Measurements from ENCODE around the gene CAMK1D.
A peak's percentile ranks its signal among the peaks of the same experiment; 100 is the strongest.

The CAMK1D gene

GRCh38 chr10:12868229-12868628, 518.9 kb downstream of the CAMK1D start:
- TF ChIP-seq CTCF (IDR thresholded peaks at IDR 0.05; ENCODE audit: low read depth, low read length) (no peak), MYC (IDR thresholded peaks at IDR 0.05; ENCODE audit: low read depth, low read length) (no peak), MAX (IDR thresholded peaks at IDR 0.05; ENCODE audit: low read depth, low read length) (no peak), POLR2A (IDR thresholded peaks at IDR 0.05; ENCODE audit: extremely low read depth, insufficient read length) (no peak)
- DNase-seq (ENCODE audit: low read depth): peak; percentile 46

GRCh38 chr10:12869427-12869826, 520.1 kb downstream of the CAMK1D start:
- no peak overlapping the region for H3K4me3 ChIP-seq (ENCODE audit: low read depth, low read length)
- DNase-seq (ENCODE audit: low read depth): no peak
- TF ChIP-seq CTCF (IDR thresholded peaks at IDR 0.05; ENCODE audit: low read depth, low read length) (no peak), MYC (IDR thresholded peaks at IDR 0.05; ENCODE audit: low read depth, low read length) (no peak), MAX (IDR thresholded peaks at IDR 0.05; ENCODE audit: low read depth, low read length) (no peak), POLR2A (IDR thresholded peaks at IDR 0.05; ENCODE audit: extremely low read depth, insufficient read length) (no peak)

More at GRCh38 chr10:12868229-12868628, 518.9 kb downstream of the CAMK1D start:
- no peak overlapping the region for H3K4me3 ChIP-seq (ENCODE audit: low read depth, low read length)

- no peak overlapping the region for H3K4me3 ChIP-seq (ENCODE audit: low read depth, low read length)
- TF ChIP-seq POLR2A (IDR thresholded peaks at IDR 0.05; ENCODE audit: extremely low read depth, insufficient read length): no peak
- no peak for TF ChIP-seq MAX (IDR thresholded peaks at IDR 0.05; ENCODE audit: low read depth, low read length)
- TF ChIP-seq CTCF (IDR thresholded peaks at IDR 0.05; ENCODE audit: low read depth, low read length): no peak
- no peak for TF ChIP-seq MYC (IDR thresholded peaks at IDR 0.05; ENCODE audit: low read depth, low read length)
- no peak for DNase-seq (ENCODE audit: low read depth)
Measured at GRCh38 chr10:12872577-12872976, 523.2 kb downstream of the CAMK1D start.

GRCh38 chr10:12873172-12873571, 523.8 kb downstream of the CAMK1D start:
- no peak for DNase-seq (ENCODE audit: low read depth)
- H3K4me3 ChIP-seq (ENCODE audit: low read depth, low read length): no peak overlapping the region
- TF ChIP-seq CTCF (IDR thresholded peaks at IDR 0.05; ENCODE audit: low read depth, low read length) (no peak), MYC (IDR thresholded peaks at IDR 0.05; ENCODE audit: low read depth, low read length) (no peak)

GRCh38 chr10:12874501-12874900, 525.2 kb downstream of the CAMK1D start:
- H3K4me3 ChIP-seq (ENCODE audit: low read depth, low read length): no peak overlapping the region
- DNase-seq (ENCODE audit: low read depth): no peak
- TF ChIP-seq CTCF (IDR thresholded peaks at IDR 0.05; ENCODE audit: low read depth, low read length): no peak
- TF ChIP-seq MAX (IDR thresholded peaks at IDR 0.05; ENCODE audit: low read depth, low read length): no peak
- TF ChIP-seq POLR2A (IDR thresholded peaks at IDR 0.05; ENCODE audit: extremely low read depth, insufficient read length): no peak
- TF ChIP-seq MYC (IDR thresholded peaks at IDR 0.05; ENCODE audit: low read depth, low read length): no peak

- TF ChIP-seq POLR2A (IDR thresholded peaks at IDR 0.05; ENCODE audit: extremely low read depth, insufficient read length): no peak
- no peak for TF ChIP-seq MAX (IDR thresholded peaks at IDR 0.05; ENCODE audit: low read depth, low read length)
- TF ChIP-seq MYC (IDR thresholded peaks at IDR 0.05; ENCODE audit: low read depth, low read length): no peak
- TF ChIP-seq CTCF (IDR thresholded peaks at IDR 0.05; ENCODE audit: low read depth, low read length): no peak
- DNase-seq (ENCODE audit: low read depth): no peak
- H3K4me3 ChIP-seq (ENCODE audit: low read depth, low read length): no peak overlapping the region
Measured at GRCh38 chr10:12875100-12875499, 525.8 kb downstream of the CAMK1D start.

All from NB4 (cell line).